Suppressor macrophage treated with lipopolysaccharide for 1 hour (primary cell): ENCODE measurements around the gene ST7L.
"Not testable (repeated sequence)": the region's sequence is repeated elsewhere in the genome, so short reads cannot be mapped to it uniquely, and the experiment has no call there.

Source experiments
- DNase-seq, 3 donors: peaks; one replicate each; pipeline ENCODE4 v3.0.0-alpha.2; 2020 to 2022

Gene ST7L

GRCh38 chr1:112618721-112619517 lies at the start of gene ST7L:
TSS of gene ST7L (minus strand) at chr1:112619141. CDS start at chr1:112619113, 28 bp downstream.
- peak; percentile 69 to 82 (median 70) for DNase-seq

GRCh38 chr1:112666946-112667345 lies 48.0 kb upstream of the ST7L start:
- no peak for DNase-seq

GRCh38 chr1:112665857-112666256 lies 46.9 kb upstream of the ST7L start:
- DNase-seq: no peak

GRCh38 chr1:112651205-112651604 lies 32.3 kb upstream of the ST7L start:
- no peak for DNase-seq

- DNase-seq: no peak
These were observed 27.3 kb upstream of the ST7L start for GRCh38 chr1:112646225-112646624.

DNA sequence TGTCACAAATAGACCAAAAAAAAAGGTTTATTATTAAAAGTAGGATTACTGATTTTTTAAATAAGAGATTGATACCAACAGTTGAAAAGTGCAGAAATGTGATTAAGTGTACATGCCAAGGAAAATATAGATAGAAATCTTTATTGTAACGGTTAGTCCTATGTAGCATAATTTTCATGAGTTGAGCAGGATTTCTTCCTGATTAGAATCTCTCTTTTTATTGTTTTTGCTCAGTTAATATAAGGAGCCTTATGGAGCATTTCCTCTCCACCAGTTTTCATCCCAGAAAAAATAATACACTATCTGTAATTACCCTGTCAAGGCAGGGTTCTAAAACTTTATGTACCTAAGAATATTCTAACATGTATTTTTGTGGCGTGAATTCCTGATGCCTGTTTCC lies 24.1 kb upstream of the ST7L start:
- DNase-seq: no peak

DNA sequence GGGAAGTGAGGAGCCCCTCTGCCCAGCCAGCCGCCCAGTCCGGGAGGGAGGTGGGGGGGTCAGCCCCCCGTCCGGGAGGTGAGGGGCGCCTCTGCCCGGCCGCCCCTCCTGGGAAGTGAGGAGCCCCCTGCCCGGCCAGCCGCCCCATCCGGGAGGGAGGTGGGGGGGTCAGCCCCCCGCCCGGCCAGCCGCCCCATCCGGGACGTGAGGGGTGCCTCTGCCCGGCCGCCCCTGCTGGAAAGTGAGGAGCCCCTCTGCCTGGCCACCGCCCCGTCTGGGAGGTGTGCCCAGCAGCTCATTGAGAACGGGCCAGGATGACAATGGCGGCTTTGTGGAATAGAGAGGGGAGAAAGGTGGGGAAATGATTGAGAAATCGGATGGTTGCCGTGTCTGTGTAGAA lies 21.5 kb upstream of the ST7L start:
- DNase-seq: not testable (repeated sequence)

- DNase-seq: no peak
These were observed 19.1 kb upstream of the ST7L start for GRCh38 chr1:112638110-112638428.

- DNase-seq: no peak
These were observed 18.5 kb upstream of the ST7L start for GRCh38 chr1:112637254-112638109.

GRCh38 chr1:112636597-112637253 lies 17.8 kb upstream of the ST7L start:
- DNase-seq: peak in 2 of 3 donors; percentile 20 to 31

- DNase-seq: peak in 1 of 3 donors; percentile 28
These were observed 17.1 kb upstream of the ST7L start for GRCh38 chr1:112636056-112636455.

- DNase-seq: no peak
These were observed 15.4 kb upstream of the ST7L start for GRCh38 chr1:112634367-112634766.

DNA sequence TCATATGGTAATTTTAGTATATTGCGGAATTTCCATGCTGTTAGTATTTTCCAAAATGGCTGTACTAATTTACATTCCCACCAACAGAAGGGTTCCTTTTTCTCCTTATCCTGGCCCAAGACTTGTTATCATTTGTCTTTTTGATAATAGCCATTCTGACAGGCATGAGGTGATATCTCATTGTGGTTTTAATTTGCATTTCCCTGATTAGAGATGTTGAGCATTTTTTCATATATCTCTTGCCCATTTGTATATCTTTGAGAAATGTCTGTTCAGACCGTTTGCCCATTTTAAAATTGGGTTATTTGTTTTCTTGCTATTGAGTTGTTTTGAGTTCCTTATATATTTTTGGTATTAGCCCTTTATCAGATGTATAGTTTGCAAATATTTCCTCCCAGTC lies 14.7 kb upstream of the ST7L start:
- DNase-seq: peak in 2 of 3 donors; percentile 23 to 30

DNA sequence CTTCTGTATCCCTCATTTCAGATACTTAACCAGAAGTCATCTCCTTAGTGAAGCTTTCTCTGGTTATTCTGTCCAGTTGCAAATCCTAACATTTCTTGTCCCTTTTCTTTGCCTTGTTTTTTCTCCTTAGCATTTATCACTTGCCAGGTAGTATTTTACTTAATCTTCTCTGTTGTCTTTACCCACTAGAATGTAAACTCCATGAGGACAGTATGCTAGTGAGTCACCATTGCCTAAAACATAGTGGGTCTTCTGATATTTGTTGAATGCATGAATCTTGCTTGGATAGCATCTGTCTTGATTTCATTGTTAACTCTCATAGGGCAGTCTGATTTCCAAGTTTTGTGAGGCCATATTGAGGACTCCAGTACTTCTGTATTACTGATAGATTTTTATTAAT lies 10.3 kb upstream of the ST7L start:
- DNase-seq: no peak

DNA sequence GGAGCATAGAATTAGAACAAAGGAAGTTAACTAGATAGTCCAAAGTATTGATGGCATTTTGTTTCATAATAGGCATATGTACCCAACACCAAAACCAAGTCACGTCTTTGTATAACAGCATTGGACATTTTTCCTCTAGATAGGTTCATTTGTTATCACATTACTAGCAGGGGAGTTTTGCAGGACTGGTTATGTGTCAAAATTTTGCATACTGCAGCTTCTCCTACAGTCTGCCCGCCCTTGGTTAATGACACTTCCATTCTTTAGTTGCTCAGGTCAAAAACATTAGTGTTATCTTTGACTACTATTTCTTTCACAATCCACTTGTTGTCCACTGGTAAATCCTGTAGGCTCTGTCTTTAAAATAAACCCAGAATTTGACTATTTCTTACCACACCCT lies 9.6 kb upstream of the ST7L start:
- DNase-seq: no peak

GRCh38 chr1:112626887-112627286 lies 7.9 kb upstream of the ST7L start:
- no peak for DNase-seq

- DNase-seq: no peak
These were observed 7.3 kb upstream of the ST7L start for GRCh38 chr1:112626193-112626592.

GRCh38 chr1:112625696-112626095 lies 6.8 kb upstream of the ST7L start:
- DNase-seq: peak; percentile 48 to 59 (median 56)

GRCh38 chr1:112624493-112624892 lies 5.6 kb upstream of the ST7L start:
- DNase-seq: not testable (repeated sequence)

- DNase-seq: no peak
These were observed 1.4 kb upstream of the ST7L start for GRCh38 chr1:112620377-112620695.

DNA sequence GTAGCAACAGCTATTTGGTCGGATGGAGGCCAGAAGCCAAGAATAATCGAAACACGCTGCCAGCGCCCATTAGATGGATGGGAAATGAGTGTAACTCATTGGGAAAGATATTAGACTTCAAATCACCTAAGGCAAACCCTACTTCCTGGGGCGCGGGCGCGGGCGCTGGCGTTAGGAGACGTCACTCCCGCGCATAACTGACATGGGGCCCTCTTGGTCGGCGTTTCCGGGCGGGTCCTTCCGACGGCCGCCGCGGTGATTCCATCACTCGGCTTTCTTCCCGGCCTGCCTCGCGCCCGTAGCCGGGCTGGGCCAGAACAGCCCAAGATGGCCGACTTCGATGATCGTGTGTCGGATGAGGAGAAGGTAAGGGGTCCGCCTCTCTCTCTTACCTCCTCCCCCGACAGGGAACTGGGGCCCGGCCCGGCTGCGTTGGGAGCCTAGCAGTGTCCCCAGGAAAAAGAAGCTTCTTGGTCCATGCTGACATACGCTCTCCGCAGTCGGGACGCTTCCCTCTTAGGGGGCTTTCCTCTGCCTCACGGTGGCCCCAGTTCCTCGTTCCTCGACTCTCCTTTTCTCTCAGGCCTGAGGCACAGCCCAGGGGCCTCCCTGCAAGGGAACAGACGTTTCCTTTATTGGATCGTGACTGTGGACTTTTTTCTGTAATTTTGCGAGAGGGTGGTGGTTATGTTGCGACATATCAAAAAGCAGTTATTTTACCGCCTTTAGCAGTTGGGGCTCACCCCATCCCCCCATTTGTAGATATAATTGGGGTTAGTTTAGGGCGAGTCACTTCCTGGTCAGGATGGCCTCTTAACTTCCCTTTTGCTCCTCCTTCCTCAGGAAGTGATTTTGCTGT lies 806 bp upstream of the ST7L start, which contains the start of gene CAPZA1:
CAPZA1 (plus strand) TSS at position 315 of the 859 bp plus-strand sequence; CDS start at position 328, 13 bp downstream.
- peak; percentile 94 to 96 (median 96) for DNase-seq

- DNase-seq: peak; percentile 25 to 47 (median 38)
These were observed 724 bp downstream of the ST7L start for GRCh38 chr1:112618114-112618720.
